ENCODE data around the gene DDX28. TPM values are rescaled to one million over a fixed set of nuclear protein-coding genes. Genes with fewer than 3 reads are reported as not detected.

DDX28 gene
- 10.0 and 12.0 TPM in 2 replicates for total RNA-seq

GRCh38 chr16:68022728-68023537 is at the start of gene DDX28, which contains the start of gene DUS2:
Gene DDX28, minus strand, starts transcription at chr16:68023232. Its CDS starts 30 bp downstream, at chr16:68023202.
Gene DUS2, plus strand, starts transcription at chr16:68023284. Its CDS starts 14,740 bp downstream, at chr16:68038024.

DNA sequence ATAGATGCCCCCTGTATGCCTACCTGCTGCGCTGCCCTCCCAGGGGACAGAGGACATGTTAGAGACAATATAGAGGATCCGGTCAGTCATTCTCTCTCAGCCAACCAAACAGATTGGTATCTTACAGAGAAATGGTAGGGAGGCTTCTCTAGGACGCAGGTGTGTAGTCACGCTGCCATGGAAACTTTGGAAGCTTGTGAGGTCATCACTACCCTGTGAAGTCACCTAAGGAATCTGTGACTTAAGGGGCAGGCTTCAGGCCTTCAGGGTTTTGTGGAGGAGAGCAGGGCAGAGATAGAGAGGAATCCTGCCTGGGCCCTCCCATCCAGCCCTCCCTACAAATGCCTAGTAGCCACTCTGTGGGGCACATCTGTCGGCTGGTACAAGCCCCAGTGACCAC is 7.4 kb downstream of the DDX28 start, which contains the start of gene DPEP2NB:
TSS of gene DPEP2NB (minus strand) at position 231 of the 400 bp plus-strand sequence. CDS start at position 90, 141 bp downstream.

DNA sequence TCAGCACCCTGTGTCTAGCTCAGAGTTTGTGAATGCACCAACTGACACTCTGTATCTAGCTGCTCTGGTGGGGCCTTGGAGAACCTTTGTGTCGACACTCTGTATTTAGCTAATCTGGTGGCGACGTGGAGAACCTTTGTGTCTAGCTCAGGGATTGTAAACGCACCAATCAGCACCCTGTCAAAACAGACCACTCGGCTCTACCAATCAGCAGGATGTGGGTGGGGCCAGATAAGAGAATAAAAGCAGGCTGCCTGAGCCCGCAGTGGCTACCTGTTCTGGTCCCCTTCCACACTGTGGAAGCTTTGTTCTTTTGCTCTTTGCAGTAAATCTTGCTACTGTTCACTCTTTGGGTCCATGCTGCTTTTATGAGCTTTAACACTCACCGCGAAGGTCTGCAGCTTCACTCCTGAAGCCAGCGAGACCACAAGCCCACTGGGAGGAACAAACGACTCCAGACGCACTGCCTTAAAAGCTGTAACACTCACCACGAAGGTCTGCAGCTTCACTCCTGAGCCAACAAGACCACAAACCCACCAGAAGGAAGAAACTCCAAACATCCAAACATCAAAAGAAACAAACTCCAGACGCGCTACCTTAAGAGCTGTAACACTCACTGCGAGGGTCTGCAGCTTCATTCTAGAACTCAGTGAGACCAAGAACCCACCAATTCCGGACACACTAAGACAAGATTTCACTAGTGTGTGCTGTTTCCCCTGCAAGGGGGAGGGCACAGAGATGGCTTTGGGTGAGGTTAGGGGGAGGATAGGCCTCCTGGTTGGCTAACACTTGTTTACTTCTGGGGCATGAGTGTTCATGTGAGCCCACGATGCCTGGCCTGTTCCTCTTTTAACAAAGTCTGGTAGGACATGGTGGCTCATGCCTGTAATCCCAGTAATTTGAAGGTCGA is 24.0 kb downstream of the DDX28 start, which contains the start of gene DPEP2:
TSS of gene DPEP2 (minus strand) at position 706 of the 910 bp plus-strand sequence. CDS start 6,272 bp downstream, outside the sequence.

GRCh38 chr16:67979955-67980678 is 42.9 kb downstream of the DDX28 start, which contains the start of gene DPEP3:
Gene DPEP3, minus strand, starts transcription at chr16:67980499. Its CDS starts 119 bp downstream, at chr16:67980380.

Other genes starting within 250 kb of the DDX28 start
- gene RANBP10, start 216.7 kb downstream of the DDX28 start, total RNA-seq, result 4.6 and 5.6 TPM in 2 replicates
- 0.85 and 0.90 TPM in 2 replicates for gene TSNAXIP1, start 216.3 kb downstream of the DDX28 start, total RNA-seq
- 31.8 and 37.5 TPM in 2 replicates for gene THAP11, start 180.9 kb downstream of the DDX28 start, total RNA-seq
- 133 and 186 TPM in 2 replicates for gene NUTF2, start 176.3 kb downstream of the DDX28 start, total RNA-seq
- gene CENPT, start 175.5 kb downstream of the DDX28 start, total RNA-seq, result 25.0 and 28.5 TPM in 2 replicates
- gene EDC4, start 150.2 kb downstream of the DDX28 start, total RNA-seq, result 73.2 and 73.6 TPM in 2 replicates
- not detected in 2 replicates for gene NRN1L, start 138.3 kb downstream of the DDX28 start, total RNA-seq
- gene PSKH1, start 130.0 kb downstream of the DDX28 start, total RNA-seq, result 14.8 and 21.7 TPM in 2 replicates
- 0.45 and 0.56 TPM in 2 replicates for gene CTRL, start 91.4 kb downstream of the DDX28 start, total RNA-seq
- 59.5 and 69.1 TPM in 2 replicates for gene PSMB10, start 86.4 kb downstream of the DDX28 start, total RNA-seq
- 1.7 and 5.7 TPM in 2 replicates for gene LCAT, start 79.1 kb downstream of the DDX28 start, total RNA-seq
- 52.5 and 95.7 TPM in 2 replicates for gene SLC12A4, start 54.6 kb downstream of the DDX28 start, total RNA-seq
- not detected in 2 replicates for gene DPEP3, start 42.7 kb downstream of the DDX28 start, total RNA-seq
- 0.36 TPM in 1 of 2 replicates, not detected in the other for gene DPEP2, start 23.7 kb downstream of the DDX28 start, total RNA-seq
- not detected in 2 replicates for gene DPEP2NB, start 7.3 kb downstream of the DDX28 start, total RNA-seq
- 17.6 and 18.5 TPM in 2 replicates for gene DUS2, start 52 bp upstream of the DDX28 start, total RNA-seq
- gene NFATC3, start 62.1 kb upstream of the DDX28 start, total RNA-seq, result 8.2 and 11.3 TPM in 2 replicates
- under 0.01 and 0.28 TPM in 2 replicates for gene ESRP2, start 212.9 kb upstream of the DDX28 start, total RNA-seq
- 15.0 and 27.1 TPM in 2 replicates for gene PLA2G15, start 222.1 kb upstream of the DDX28 start, total RNA-seq
- gene SLC7A6, start 241.3 kb upstream of the DDX28 start, total RNA-seq, result 21.5 and 31.0 TPM in 2 replicates